DMS114 treated with DMSO at 0.1 percent for 48 hours (cell line): ENCODE results near the gene FBXW9.
"Not testable (repeated sequence)": the region's sequence is repeated elsewhere in the genome, so short reads cannot be mapped to it uniquely, and the experiment has no call there.

Experiments
- DNase-seq: peaks from one replicate; lab custom pipeline; 2025; ENCODE audit not compliant: unreplicated experiment; lab: John Stamatoyannopoulos, UW

FBXW9 gene

DNA sequence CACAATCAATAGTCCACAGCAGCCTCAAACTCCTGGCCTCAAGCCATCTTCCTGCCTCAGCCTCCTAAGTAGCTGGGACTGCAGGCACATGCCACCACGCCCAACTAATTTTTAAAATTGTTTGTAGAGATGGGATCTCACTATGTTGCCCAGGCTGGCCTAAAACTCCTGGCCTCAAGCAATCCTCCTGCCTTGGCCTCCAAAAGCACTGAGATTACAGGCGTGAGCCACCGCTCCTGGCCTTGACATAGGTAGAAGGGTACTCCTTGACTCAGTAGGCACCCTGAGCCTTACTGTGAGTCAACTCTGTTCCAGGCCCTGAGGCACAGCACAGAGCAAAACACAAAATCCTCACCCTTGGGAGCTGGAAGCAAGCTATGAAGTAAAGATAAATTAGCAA is 19.5 kb upstream of the FBXW9 start:
- DNase-seq: no peak

DNA sequence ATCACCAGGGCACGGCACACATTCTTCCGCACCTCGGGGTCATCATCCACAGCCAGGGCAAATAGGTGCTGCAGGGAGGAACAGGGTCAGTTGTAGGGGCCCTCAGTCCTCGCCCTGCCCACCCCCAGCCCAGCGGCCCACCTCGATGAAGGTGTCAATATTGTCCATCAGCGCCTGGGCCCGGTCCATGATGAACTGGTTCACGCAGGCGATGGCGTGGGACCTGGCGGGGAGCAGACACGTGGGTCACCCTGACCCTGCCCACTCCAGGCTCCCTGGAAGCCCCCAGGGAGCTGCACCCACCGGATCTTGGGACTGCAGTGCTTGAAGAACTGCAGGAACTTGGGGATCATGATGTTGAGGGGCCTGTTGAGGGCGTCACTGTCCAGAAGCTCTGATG is 18.7 kb upstream of the FBXW9 start:
- DNase-seq: no peak

DNA sequence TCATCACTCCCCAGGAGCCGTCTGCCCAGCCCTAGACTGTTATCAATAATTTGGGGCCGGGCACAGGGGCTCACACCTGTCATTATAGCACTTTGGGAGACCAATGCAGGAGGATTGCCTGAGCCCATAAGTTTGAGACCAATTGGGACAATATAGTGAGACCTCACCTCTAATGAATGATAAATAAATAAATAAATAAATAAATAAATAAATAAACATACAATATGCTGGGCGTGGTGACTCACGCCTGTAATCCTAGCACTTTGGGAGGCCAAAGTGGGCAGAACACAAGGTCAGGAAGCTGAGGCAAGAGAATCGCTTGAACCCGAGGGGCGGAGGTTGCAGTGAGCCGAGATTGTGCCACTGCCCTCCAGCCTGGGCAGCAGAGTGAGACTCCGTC is 16.9 kb upstream of the FBXW9 start:
- DNase-seq: not testable (repeated sequence)

DNA sequence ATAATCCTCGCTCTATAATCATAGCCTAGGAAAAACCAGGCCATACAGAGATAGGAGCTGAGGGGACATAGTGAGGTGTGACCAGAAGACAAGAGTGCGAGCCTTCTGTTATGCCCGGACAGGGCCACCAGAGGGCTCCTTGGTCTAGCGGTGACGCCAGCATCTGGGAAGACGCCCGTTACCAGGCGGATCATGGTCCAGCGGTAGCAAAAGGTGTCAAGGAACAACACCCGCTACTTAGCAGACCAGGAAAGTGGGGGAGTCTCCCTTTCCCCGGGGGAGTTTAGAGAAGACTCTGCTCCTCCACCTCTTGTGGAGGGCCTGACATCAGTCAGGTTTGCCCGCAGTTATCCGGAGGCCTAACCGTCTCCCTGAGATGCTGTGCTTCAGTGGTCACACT is 15.6 kb upstream of the FBXW9 start:
- DNase-seq: not testable (repeated sequence)

DNA sequence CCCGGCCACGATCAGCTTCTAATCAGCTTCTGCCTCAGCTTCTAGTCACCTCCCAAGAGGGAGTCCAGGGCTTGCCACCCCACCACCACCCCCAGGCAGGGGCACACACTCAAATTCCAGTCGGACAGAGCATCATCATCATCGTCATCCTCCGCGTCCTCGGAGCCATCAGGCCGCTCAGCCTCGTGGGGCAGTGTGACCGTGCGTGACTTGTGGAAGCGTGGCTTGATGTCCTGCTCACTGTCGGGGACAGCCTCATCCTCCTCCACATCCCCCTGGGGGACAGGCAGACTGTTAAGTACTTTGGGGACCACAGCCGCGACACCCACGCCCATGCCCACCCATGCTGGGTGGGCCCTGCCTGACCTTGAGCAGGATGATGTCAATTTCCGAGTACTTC is 14.8 kb upstream of the FBXW9 start:
- no peak for DNase-seq

DNA sequence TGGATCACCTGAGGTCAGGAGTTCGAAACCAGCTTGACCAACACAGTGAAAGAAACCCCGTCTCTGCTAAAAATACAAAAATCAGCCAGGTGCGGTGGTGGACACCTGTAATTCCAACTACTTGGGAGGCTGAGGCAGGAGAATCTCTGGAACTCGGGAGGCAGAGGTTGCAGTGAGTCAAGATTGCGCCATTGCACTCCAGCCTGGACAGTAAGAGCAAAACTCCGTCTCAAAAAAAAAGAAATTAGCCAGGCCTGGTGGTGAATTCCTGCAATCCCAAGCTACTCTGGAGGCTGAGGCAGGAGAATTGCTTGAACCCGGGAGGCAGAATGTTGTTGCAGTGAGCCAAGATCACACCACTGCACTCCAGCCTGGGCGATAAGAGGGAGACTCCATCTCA is 12.2 kb upstream of the FBXW9 start:
- DNase-seq: no peak

DNA sequence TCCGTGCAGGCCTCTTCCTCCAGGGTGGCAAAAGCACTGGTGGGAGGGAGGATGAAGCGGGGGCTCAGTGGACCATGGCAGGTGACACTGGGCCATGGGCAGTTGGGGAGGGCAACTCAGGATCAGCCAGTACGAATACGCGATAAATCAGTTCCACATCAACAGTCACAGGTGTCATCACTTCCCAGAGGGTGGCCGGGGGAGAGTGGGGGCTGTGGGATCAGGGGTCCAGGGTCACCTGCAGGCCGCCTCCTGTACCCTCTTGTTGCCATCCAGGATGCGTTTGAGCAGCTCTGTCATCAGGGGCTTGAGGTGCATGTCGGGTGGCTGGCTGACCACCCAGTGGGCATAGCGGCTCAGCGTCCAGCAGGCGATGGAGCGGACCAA is 9.9 kb upstream of the FBXW9 start:
- no peak for DNase-seq

DNA sequence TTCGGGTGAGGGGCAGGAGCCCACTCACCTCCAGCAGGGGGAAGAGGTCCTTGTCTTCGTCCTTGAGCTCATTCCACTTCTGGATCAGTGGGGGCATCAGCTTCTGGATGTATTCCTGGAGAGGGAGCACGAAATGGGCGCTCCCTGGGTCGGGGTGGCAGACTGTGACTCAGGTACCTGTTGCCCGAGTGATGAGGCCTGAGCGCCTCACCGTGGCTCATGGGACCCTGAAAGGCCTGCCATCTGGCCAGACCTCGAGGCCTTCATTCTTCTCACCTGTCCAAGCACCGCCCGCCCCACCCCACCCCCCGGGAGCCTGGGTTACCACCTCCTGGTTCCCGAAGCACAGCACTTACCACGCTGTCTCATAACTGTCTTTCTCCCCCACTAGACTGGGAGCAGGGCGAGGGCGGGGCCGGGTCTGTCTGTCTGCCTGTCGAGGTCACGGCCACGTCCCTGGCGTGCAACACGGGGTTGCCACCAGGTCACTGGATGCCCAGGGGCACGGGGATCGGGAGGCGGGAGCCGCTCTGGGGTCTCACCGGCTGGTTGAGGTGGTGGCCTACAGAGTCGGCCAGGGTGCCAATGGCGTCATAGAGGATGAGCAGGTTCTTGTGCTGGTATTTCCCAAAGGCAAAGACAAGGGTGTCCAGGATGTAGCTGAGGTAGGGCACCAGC is 9.4 kb upstream of the FBXW9 start:
- no peak for DNase-seq

DNA sequence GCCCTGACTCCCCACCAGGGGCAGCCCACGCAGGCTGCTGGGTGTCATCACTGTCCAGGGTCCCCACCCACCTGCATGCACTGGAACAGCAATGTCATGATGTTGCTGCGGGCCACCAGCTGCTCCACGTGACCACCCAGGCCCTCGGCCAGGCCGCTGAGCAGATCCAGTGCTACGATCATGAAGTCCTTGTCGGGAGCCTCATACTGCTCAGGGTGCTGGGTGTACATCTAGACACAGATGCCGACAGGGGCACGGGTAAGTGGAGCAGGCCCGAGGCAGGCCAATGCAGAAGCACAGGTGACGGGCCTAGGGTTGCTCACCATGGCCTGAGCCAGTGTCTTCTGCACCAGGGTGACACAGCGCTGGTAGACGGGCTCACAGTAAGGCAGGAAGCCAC is 8.7 kb upstream of the FBXW9 start:
- no peak for DNase-seq

DNA sequence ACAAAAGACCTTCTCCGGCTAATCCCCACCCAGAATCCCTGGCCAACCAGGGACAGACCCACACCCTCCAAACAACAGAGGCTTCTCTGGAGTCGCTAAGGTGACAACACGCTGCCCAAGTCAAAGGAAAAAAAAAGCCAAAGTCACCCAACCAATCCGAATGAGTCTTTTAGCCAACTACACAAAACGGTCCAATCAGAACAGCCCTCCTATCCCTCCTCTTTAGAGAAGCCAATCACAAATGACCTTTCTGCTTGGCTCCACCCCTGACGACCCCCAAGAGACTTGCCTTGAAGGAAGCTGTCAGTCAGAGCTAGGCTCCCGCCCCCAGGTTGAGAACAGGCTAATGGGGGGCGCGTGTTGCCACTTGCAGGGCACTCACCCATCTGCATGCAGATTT is 6.6 kb upstream of the FBXW9 start:
- peak; percentile 32 for DNase-seq

DNA sequence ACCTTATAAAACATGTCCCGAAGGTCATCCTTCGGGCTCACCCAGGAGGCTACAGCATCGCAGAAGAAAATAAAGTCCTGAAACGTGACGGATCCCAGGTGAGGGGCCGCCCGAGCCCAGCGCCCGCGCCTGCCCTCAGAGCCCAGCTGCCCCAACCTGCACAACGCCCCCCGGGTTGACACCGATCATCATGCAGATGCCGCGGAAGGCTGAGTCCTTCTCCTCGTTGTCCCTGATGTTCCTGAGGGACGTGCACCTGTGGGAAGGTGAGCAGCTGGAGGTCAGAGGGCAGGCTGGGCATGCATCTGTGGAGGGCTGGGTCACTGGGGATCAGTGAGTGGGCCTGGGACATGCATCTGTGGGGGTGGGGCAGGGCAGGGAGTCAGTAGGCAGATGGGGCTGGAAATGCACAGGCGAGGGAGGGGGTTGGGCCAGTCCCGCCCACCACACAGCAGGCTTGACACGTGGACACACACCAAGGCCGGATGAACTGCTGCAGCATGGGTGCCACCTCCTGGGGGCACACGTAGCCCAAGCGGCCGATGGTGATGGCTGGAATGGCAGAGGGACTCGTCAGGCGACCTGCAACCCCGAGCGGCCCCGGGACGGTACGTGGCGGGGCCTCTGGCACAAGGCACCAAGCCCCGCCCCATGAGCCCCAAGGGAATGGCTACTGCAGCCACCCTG is 5.3 kb upstream of the FBXW9 start:
- no peak for DNase-seq

DNA sequence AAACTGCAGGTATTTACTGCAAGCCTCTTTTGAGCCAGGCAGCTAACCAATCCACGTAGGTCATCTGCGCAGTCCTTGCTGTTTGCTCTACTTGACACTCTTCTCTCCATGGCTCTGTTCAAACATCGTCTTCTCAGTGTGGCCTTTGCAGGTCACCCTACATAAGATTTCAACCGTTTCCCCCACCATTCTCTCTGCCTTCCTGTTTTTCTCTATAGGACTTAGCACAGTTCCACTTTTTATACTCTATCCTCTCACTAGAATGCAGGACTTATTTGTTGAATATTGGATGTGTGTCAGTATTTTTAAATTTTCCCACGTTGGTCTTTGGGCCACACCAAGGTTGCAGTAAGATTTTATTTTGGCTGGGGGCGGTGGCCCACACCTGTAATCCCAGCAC is 1.7 kb upstream of the FBXW9 start:
- no peak for DNase-seq

DNA sequence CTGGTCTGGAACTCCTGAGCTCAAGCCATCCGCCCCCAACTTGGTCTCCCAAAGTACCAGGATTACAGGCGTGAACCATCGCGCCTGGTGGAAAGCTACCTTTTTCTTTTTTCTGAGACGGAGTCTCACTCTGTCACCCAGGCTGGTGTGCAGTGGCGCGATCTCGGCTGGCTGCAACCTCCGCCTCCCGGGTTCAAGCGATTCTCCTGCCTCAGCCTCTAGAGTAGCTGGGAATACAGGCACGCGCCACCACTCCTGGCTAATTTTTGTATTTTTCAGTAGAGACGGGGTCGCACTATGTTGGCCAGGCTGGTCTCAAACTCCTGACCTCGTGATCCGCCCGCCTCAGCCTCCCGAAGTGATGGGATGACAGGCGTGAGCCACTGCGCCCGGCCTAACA is 994 bp upstream of the FBXW9 start:
- not testable (repeated sequence) for DNase-seq

DNA sequence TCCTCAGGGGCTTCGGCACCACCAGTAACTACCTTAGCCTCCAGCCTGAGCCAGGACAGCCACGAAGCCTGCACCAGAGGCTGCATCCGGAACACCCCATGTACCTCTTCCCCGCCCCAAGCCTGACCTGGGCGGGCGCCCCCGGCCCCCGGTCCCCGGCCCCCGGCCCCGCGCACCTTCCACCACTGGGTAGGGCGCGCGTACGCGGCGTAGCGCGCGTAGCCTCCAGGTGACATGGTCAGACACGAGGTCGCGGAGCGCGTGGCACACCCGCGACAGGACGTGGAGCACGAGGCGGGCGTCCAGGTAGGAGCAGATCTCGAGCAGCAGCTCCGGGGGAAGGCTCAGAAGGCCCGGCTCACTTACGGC is 450 bp downstream of the FBXW9 start:
- DNase-seq: no peak

DNA sequence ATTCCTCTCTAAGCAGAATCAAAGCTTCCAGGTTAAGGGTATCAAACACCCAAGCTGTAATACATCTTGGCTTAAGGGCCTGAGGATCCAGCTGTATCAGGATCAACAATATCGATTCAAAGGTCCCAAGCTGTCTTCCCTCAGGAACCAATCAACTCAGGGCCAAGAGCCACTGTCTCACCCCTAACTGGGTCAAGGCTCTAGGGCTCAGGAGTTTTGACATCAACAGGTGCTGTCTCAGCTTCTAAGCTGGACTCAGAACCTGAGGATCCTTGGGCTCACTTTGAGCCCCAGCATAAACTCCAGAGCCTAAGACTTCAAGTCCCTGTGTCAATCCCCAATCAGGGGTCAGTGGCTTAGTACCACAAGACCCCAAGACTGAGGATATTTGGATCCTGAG is 917 bp downstream of the FBXW9 start:
- no peak for DNase-seq

DNA sequence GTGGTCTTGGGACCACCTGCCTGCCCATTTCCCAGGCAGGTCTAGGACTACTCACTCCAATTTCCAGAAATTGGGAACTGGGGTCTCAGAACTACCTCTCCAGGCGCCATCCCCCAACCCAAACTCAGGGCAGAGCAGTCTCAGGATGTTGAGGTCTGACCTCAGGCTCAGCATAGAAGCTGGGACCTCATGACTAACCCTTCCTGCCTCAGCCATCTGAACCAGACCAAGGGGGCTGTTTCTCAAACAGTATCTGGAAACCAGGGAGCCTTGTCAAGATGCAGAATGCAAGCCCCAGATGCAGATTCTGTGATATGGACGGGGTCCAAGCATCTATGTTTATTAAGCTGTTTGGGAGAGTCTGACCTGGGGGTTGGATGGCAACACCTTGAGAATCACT is 1.3 kb downstream of the FBXW9 start:
- no peak for DNase-seq

DNA sequence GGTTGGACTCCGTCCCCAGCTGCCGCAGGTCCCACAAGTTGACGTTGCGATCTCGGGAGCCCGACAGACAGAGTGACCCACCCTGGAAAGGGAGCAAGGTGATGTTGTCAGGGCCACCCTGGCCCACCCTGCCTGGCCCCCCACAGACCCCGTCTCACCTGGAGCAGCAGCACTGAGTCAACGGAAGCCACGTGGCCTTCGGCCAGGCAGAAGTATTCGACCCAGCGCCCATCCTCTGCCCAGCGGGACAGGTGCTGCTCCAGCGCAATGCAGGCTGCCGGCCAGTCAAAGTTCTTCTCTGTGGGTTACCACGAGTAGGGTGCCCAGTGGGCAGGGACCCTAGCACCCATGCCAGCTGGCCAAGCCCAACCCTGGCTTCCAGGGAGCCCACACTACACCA is 1.8 kb downstream of the FBXW9 start:
- no peak for DNase-seq

DNA sequence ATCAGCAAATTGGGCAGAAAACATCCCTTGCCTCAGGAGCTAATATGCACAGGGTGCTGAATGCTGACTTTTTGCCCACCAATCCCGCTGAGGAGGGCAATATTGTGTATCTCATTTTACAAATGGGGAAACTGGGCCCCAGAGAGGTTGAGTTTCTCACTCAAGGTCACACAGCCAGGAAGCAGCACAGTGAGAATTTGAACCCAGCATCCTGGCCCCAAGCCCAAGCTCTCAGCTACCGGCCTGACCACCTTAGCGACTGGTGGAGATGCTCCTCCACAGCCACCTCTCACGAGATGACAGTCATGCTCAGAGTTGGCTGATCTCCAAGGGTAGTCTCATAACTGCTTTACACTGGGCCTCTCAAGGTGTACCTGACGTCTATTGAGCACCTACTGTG is 3.5 kb downstream of the FBXW9 start:
- DNase-seq: no peak

DNA sequence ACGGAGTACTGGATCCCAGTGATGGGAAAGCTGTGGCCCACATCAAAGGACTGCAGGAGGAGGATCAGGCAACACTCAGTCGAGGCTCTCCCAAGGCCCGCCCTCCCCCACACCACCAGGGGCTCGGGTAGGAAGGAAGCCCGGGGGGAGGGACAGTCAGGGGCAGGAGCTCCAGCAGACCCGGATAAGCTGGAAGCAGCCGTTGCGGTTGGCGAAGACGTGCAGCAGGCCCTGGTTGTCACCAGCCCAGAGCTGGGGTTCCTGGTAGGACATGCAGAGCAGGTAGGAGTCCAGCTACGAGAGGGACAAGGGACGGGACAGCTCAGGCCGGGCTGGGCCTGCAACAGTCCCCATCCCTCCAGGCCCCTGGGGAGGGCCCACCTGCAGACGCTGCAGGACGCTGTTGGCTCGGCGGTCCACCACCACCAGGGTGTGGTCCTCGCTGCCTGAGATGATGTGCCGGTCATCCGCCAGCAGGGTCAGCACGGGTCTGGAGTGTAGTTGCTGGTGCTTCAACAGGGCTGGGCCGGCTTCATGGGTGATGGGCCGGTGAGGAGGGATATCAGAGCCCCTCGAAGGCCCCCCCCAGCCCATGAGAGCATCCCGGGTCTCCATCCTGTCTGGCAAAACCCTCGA is 6.7 kb downstream of the FBXW9 start:
- no peak for DNase-seq

DNA sequence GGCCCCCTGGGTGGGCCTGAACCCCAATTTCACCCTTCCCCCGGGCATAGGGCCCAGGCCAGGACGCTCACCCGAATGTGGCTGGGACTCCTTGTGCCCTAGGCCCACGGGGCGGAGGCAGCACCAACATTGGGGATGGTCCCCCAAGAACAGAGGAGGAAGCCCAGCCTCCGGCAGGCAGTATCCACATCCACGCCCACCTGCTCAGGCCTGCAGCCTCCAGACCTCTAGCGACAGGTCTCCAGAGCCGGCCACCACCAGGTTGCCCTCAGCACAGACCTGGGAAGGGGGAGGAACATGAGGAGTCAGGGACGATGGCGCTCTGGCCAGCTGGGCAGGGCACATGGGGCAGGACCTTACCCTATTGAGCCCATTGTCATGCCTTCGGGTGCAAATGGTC is 7.4 kb downstream of the FBXW9 start:
- no peak for DNase-seq

DNA sequence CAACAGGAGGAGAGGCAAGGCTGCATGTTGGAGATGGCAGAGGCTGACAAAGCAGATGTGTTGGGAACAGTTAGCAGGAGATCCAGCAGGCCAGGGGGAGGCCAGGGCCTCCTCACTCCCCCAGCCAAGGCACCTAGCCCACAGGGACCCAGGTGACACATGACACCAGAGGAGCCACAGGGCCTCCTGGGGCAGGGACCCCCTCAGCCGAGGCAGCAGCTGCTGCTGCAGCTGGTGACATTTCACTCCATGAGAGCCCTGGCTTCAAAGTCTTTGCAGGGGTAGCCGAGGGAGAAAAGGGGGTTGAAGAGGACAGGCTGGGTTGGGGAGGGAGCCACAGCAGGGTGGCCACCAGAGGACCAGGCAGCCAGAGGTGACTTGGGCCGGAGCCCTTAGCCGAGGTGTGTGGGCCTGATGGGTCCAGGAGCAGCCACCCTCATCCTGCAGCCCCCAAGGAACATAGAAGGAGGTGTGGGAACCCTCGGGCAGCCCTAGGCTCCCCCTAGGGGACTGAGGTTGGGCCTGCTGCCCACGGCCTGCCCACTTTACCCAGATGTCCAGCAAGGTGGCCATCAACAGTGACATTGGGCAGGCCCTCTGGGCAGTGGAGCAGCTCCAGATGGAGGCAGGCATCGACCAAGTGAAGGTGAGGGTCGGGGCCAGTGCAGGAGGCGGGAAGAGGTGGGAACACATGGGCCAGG is 8.8 kb downstream of the FBXW9 start, which contains the start of gene GNG14:
TSS of gene GNG14 (plus strand) at position 503 of the 701 bp plus-strand sequence. CDS start at position 554, 51 bp downstream.
- no peak for DNase-seq

DNA sequence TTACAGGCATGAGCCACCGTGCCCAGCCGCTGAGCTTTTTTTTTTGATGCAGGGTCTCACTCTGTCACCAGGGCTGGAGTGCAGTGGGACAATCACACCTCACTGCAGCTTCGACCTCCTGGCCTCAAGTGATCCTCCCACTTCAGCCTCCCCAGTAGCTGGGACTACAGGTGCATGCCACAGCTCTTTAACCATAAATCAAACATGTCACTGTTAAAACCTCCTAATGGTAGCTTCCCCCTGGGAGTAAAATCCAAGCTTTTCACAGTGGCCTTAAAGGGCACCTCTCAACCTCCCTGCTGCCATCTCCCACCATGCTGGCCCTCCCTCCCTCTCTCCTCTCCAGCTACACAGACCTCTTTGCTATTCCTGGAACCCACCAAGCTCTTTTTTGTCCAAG is 10.6 kb downstream of the FBXW9 start:
- DNase-seq: no peak
